Measurements from ENCODE around the gene STARD10. TPM values are rescaled to one million over a fixed set of nuclear protein-coding genes. Genes with fewer than 3 reads are reported as not detected.

The STARD10 gene
- total and polyA plus RNA-seq, 9 of the 15 experiments (the other 6 are each of a cell fraction or from before 2014, with no cell fraction given) = 0.15 to 52.9 (median 32.3) TPM

GRCh38 chr11:72758304-72758689 lies 35.5 kb downstream of the STARD10 start (continued):
- TF ChIP-seq EZH2 (IDR thresholded peaks at IDR 0.05; ENCODE audit: borderline replicate concordance, low read depth, low read length) (no peak), USF2 (CRISPR knock-in tag; IDR thresholded peaks at IDR 0.05) (no peak), GTF2B (IDR thresholded peaks at IDR 0.05; ENCODE audit: extremely low read depth, insufficient read length) (no peak), PHF20 (IDR thresholded peaks at IDR 0.05; ENCODE audit: partially characterized antibody) (no peak), KAT8 (IDR thresholded peaks at IDR 0.05; ENCODE audit: low read depth) (no peak), ZNF764 (CRISPR knock-in tag; IDR thresholded peaks at IDR 0.05; ENCODE audit: low read depth) (no peak), TFAP4 (CRISPR knock-in tag; IDR thresholded peaks at IDR 0.05; ENCODE audit: borderline replicate concordance) (no peak), KDM5B (IDR thresholded peaks at IDR 0.05; ENCODE audit: insufficient replicate concordance, low read depth, low read length) (no peak), ZNF436 (CRISPR knock-in tag; IDR thresholded peaks at IDR 0.05) (no peak), CBX1 (IDR thresholded peaks at IDR 0.05; ENCODE audit: low read depth) (0 out of 2 replicates have a peak, but pooled peaks have one; percentile 15), MEF2A (IDR thresholded peaks at IDR 0.05; ENCODE audit: control insufficient read depth, low read depth, low read length) (no peak), ESRRA (IDR thresholded peaks at IDR 0.05; ENCODE audit: borderline replicate concordance, low read depth) (no peak), BHLHE40 (IDR thresholded peaks at IDR 0.05; ENCODE audit: low read length) (peak; percentile 24; the same call in 1 of the 2 replicates), FOXA1 (IDR thresholded peaks at IDR 0.05; ENCODE audit: borderline replicate concordance) (no peak), CCNT2 (IDR thresholded peaks at IDR 0.05; ENCODE audit: borderline replicate concordance, extremely low read depth, insufficient read length, low read depth, low read length) (no peak), ZBTB8A (IDR thresholded peaks at IDR 0.05; ENCODE audit: partially characterized antibody) (no peak), JUN (IDR thresholded peaks at IDR 0.05; ENCODE audit: borderline replicate concordance, low read depth, low read length) (peak; percentile 66; the same call in 1 of the 2 replicates), JUN (CRISPR knock-in tag; IDR thresholded peaks at IDR 0.05; ENCODE audit: borderline replicate concordance) (no peak), CC2D1A (IDR thresholded peaks at IDR 0.05) (no peak), TCF7L2 (IDR thresholded peaks at IDR 0.05; ENCODE audit: low read depth, low read length) (no peak), ZNF586 (CRISPR knock-in tag; conservative IDR thresholded peaks at IDR 0.05) (no peak), ZNF140 (CRISPR knock-in tag; IDR thresholded peaks at IDR 0.05) (no peak), TAF7 (tag; IDR thresholded peaks at IDR 0.05) (no peak), BACH1 (tag; IDR thresholded peaks at IDR 0.05) (no peak), ZBTB17 (CRISPR knock-in tag; IDR thresholded peaks at IDR 0.05) (0 out of 2 replicates have a peak, but pooled peaks have one; percentile 22)

Measured in K562 (cell line).